Central memory CD4-positive, alpha-beta T cell (primary cell): Measurements from ENCODE around the gene BOLA1.
"Not testable (repeated sequence)": the region's sequence is repeated elsewhere in the genome, so short reads cannot be mapped to it uniquely, and the experiment has no call there.

Experiments
- DNase-seq: peaks from one replicate; pipeline ENCODE4 v3.0.0; 2022
- total RNA-seq, 3 experiments: gene quantifications; one replicate each; lab custom pipeline; 2026; lab: John Stamatoyannopoulos, UW

BOLA1 gene, protein sequence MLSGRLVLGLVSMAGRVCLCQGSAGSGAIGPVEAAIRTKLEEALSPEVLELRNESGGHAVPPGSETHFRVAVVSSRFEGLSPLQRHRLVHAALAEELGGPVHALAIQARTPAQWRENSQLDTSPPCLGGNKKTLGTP
- 7.5 to 15.7 (median 8.9) reads per million in 3 experiments for total RNA-seq

DNA sequence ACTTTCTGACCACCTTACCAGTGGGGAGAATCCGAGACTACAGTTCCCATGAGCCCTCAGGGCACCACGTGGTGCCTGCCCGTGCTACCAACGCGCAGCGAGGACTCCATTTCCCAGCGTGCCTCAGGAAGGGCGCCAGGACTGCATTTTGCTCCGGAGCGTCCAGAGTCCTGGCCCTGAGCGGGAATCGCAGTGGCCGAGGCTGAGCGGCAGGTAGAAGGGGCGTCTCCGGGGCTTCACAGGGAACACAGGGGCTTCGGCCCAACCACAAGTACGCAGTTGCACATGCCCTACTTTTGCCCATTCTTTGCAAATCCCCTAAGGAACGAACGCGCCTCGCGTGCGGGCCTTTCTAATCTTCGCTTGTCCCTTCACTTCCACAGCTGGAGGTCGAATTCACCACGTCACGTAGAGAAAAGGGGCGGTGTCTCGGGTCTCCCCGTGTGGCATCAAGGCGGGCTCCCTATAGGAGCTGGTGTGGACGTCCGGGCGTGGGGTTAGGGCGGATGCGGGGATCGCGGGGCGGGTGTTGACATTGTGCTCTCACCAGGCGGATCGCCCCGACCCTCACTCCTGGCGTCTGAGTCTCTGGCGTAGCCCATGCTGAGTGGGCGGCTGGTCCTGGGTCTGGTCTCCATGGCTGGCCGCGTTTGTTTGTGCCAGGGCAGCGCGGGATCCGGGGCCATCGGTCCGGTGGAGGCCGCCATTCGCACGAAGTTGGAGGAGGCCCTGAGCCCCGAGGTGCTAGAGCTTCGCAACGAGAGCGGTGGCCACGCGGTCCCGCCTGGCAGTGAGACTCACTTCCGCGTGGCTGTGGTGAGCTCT lies at the start of gene BOLA1:
BOLA1 (plus strand) TSS at position 109 of the 825 bp plus-strand sequence; CDS start at position 601, 492 bp downstream.
- DNase-seq: peak; percentile 75

DNA sequence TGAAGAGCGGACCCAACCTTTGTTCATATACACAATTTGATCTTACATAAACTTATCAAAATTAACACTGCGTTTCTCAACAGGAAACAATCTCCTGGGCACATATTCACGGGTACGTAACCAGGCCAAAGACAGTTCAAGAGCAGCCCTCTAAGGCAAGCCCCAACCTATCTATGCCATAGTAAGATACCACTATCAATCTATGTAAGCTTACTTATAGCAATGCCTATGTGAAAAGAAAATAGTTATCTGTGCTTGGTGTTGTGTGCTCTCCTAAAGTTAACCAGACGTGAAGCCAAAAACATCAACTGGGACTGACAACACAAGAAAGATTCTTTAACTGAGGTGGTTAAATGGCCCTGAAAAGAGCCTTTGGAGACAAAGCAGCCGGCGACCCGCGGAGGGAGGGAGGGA lies 49.4 kb upstream of the BOLA1 start:
- DNase-seq: peak; percentile 13

DNA sequence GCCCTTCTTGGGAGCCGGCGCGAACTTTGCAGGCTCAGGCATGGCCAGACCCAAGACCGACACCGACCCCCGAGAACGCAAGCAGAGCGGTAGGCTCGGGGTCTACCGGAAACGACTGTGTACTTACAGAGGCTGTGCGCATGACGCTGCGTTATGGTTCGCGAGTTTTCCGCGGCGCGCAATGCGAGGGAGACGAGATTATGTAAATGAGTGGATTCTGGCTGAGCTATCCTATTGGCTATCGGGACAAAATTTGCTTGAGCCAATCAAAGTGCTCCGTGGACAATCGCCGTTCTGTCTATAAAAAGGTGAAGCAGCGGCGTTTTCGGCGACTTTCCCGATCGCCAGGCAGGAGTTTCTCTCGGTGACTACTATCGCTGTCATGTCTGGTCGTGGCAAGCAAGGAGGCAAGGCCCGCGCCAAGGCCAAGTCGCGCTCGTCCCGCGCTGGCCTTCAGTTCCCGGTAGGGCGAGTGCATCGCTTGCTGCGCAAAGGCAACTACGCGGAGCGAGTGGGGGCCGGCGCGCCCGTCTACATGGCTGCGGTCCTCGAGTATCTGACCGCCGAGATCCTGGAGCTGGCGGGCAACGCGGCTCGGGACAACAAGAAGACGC lies 48.5 kb upstream of the BOLA1 start:
- not testable (repeated sequence) for DNase-seq

- not testable (repeated sequence) for DNase-seq
Measured at GRCh38 chr1:149851585-149852213, 47.7 kb upstream of the BOLA1 start.

DNA sequence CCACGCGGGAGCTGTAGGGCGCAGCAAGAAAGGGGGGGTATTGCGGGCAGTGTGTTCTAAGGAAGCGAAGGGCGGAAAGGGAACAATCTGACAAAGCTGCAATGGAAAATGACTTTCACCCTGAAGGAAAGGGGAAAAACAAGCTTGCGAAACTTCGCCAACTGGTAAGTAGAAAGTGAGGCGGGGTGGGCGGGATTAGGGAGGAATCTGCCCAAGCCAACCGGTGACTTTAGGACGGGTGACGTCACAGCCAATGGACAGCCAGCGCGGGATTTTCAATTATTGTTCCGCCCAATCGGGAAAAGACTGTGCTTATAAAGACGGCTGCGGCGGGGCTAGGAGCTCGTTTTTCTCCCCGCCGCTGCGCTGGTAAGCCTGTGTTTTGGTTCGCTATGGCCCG lies 47.1 kb upstream of the BOLA1 start:
- DNase-seq: not testable (repeated sequence)

- not testable (repeated sequence) for DNase-seq
Measured at GRCh38 chr1:149860271-149860670, 39.1 kb upstream of the BOLA1 start.

GRCh38 chr1:149860684-149861496 lies 38.5 kb upstream of the BOLA1 start:
- DNase-seq: not testable (repeated sequence)

DNA sequence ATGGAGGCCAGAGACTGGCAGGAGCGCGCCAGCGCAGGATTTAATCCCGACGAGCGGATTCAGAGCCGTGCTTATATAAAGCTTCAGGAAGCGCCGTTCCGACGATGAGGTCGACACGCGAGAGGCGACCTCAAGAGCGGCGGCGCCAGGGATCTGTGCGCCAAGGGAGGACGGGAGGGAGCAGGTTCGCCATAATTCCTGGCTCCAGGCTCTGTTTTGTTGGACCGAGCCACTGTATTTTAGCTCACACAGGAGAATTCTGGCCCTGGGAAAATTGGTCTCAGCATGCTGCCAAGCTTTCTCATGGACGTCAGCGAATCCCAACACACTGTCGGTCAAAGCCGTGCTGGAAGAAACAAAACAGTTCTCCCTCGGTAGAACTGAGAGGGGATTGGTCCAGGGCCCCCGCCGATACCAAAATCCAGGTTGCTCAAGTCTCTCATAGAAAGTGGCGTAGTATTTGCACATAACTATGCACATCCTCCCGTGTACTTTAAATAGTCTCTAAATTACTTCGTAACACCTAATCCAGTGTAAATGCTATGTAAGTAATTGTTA lies 37.8 kb upstream of the BOLA1 start:
- DNase-seq: not testable (repeated sequence)

- DNase-seq: not testable (repeated sequence)
Measured at GRCh38 chr1:149866887-149867286, 32.5 kb upstream of the BOLA1 start.

DNA sequence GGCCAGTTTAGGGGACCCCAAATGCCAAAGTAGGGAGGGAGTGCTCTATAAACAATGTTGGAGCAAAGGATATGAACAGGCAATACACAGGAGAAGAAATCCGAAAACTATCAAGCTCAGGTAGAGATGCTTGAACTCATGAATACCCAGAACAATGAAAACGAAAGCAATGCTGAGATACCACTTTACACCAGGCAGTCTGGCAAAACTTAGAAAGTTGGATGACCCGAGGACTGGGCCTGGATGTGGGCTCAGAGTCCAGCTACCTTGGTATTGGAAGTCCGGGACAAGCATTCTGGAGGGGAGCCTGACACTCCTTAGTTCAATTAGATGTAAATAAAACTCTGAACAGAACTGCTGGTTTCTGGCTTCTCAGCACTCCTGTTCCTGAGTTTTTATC lies 26.3 kb upstream of the BOLA1 start:
- DNase-seq: not testable (repeated sequence)

GRCh38 chr1:149877211-149877946 lies 22.0 kb upstream of the BOLA1 start:
- no peak for DNase-seq

GRCh38 chr1:149879556-149879955 lies 19.8 kb upstream of the BOLA1 start:
- peak; percentile 36 for DNase-seq

GRCh38 chr1:149881876-149882275 lies 17.5 kb upstream of the BOLA1 start:
- DNase-seq: no peak

GRCh38 chr1:149883598-149884247 lies 15.6 kb upstream of the BOLA1 start:
- DNase-seq: no peak

DNA sequence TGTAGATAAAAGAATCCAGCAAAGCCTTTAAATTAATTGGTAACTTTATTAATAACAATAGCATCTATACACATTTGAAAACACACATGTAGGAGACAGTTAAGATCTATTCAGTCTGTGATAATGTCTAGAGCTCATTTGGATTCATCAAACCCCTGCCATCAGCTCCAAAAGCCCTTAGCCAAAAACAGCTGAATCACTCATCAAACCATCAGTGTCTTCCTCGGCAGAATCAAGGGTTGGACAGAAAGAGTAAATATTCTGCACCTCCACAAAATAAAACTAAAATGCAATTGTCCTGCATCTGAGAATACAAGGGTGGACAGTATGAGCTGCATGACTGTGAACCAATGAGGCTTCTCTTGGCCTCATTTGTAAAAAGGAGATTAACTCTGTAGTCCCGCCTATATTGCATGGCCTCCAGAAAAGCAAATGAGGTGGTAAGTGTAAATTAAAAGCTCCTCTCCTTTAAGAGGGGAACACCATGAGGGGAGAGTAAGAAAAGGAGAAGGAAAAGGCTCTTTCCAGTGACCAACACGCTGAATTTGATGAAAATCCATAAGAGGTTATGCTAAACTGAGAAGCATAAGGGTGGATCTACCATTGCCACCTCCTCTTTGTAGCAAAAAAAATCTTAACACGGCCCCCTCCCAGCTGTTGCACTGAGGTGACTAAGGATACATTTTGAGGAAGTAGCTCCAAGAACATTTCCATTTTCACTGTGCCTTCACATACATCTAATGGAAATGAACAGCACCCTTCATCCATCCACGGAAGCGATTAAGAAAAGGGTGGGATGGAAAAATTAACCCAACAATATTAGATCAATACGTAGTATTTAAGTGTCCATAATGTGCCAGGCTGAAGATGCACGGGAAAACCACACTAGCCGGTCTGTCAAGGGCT lies 14.7 kb upstream of the BOLA1 start:
- no peak for DNase-seq

GRCh38 chr1:149885339-149886120 lies 13.8 kb upstream of the BOLA1 start:
- DNase-seq: peak; percentile 64

GRCh38 chr1:149886121-149886395 lies 13.3 kb upstream of the BOLA1 start:
- not testable (repeated sequence) for DNase-seq

DNA sequence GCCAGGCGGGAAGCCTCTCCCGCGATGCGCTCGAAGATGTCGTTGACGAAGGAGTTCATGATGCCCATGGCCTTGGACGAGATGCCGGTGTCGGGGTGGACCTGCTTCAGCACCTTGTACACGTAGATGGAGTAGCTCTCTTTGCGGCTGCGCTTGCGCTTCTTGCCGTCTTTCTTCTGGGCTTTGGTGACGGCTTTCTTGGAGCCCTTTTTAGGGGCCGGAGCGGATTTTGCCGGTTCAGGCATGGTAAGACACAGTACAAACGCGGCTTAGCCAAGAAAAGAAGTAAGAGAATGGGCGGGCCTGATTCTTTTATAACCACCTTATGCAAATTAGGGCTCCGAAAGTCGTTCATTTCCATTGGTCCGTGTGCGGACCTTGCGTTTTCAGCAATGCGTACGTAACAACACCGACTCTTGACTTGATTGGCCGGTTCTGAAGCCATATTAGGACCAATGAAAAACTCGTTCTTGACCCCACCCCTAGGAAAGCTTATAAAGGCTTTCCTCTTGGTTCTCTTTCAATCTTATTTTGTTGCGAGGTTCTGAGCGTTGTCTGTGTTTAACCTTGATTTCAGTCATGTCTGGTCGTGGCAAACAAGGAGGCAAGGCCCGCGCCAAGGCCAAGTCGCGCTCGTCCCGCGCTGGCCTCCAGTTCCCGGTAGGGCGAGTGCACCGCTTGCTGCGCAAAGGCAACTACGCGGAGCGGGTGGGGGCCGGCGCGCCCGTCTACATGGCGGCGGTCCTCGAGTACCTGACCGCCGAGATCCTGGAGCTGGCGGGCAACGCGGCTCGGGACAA lies 12.8 kb upstream of the BOLA1 start:
- peak; percentile 96 for DNase-seq
